K562 (cell line): ENCODE measurements around the gene ARHGAP42. TPM values are rescaled to one million over a fixed set of nuclear protein-coding genes. Genes with fewer than 3 reads are reported as not detected.
A peak's percentile ranks its signal among the peaks of the same experiment; 100 is the strongest.

Experiments used
- BRD9 ChIP-seq: fragments of 450-650 bp; IDR thresholded peaks from 2 replicates; pipeline ENCODE4 v1.6.1; 2018; ENCODE audit warnings: low read depth; ENCODE audit not compliant: partially characterized antibody
- E2F8 ChIP-seq: fragments of 450-650 bp; IDR thresholded peaks from 2 replicates; pipeline ENCODE4 v1.7.1; 2018; ENCODE audit warnings: mild to moderate bottlenecking, low read depth; ENCODE audit not compliant: partially characterized antibody
- EWSR1 ChIP-seq: fragments of 450-650 bp; IDR thresholded peaks from 2 replicates; pipeline ENCODE4 v1.6.1; 2018; ENCODE audit warnings: borderline replicate concordance, mild to moderate bottlenecking, low read depth, moderate library complexity; ENCODE audit not compliant: partially characterized antibody
- GTF2E2 ChIP-seq: fragments of 200-800 bp; sonication (Bioruptor generic); IDR thresholded peaks from 2 replicates; pipeline ENCODE4 v1.6.1; 2016; ENCODE audit warnings: missing genetic modification characterization, missing compliant biosample characterization
- HEY1 ChIP-seq: fragments of 250-450 bp; sonication (Bioruptor Pico); IDR thresholded peaks from 2 replicates; pipeline ENCODE4 v1.5.0; 2020; ENCODE audit warnings: mild to moderate bottlenecking, moderate library complexity, borderline replicate concordance
- KAT8 ChIP-seq: fragments of 450-650 bp; IDR thresholded peaks from 2 replicates; pipeline ENCODE4 v1.6.1; 2016; ENCODE audit warnings: low read depth, mild to moderate bottlenecking
- KDM4B ChIP-seq, 2 experiments: fragments of 450-650 bp in 1 of 2; sonication (generic) in 1 of 2; IDR thresholded peaks; 2 replicates each; pipeline ENCODE4 v1.6.1; 2016 to 2017; ENCODE audit warnings: borderline replicate concordance in 2 of 2, antibody characterized with exemption in 1 of 2, low read depth in 1 of 2, mild to moderate bottlenecking in 1 of 2
- MEF2D ChIP-seq: conservative IDR thresholded peaks from 2 replicates; pipeline ENCODE4 v1.6.1; 2016; ENCODE audit warnings: low read depth, missing genetic modification characterization, missing compliant biosample characterization
- NBN ChIP-seq: fragments of 450-650 bp; IDR thresholded peaks from 2 replicates; pipeline ENCODE4 v1.6.1; 2016; ENCODE audit warnings: low read depth, mild to moderate bottlenecking
- NR2F6 ChIP-seq: fragments of 450-650 bp; formaldehyde crosslinking; IDR thresholded peaks from 2 replicates; pipeline ENCODE4 v1.4.0; 2020; ENCODE audit warnings: mild to moderate bottlenecking
- PCBP1 ChIP-seq: fragments of 200-400 bp; formaldehyde crosslinking; IDR thresholded peaks from 2 replicates; pipeline ENCODE4 v1.6.1; 2018; ENCODE audit warnings: mild to moderate bottlenecking, low read depth, low read length; ENCODE audit not compliant: poor library complexity, severe bottlenecking
- PCBP2 ChIP-seq: fragments of 200-400 bp; formaldehyde crosslinking; IDR thresholded peaks from 2 replicates; pipeline ENCODE4 v1.6.1; 2018; ENCODE audit warnings: low read length, low read depth, mild to moderate bottlenecking, moderate library complexity; ENCODE audit not compliant: poor library complexity, severe bottlenecking
- POU5F1 ChIP-seq: fragments of 150-350 bp; IDR thresholded peaks from 2 replicates; pipeline ENCODE4 v1.6.1; 2014; ENCODE audit warnings: borderline replicate concordance, low read length, low read depth, mild to moderate bottlenecking; ENCODE audit not compliant: partially characterized antibody
- RFX5 ChIP-seq: IDR thresholded peaks from 2 replicates; pipeline ENCODE4 v1.6.1; 2011; ENCODE audit warnings: low read depth, mild to moderate bottlenecking, improper control_type of control experiment, low read length
- SREBF2 ChIP-seq: sonication (generic); formaldehyde crosslinking; IDR thresholded peaks from 2 replicates; pipeline ENCODE4 v1.4.0; 2020; ENCODE audit warnings: mild to moderate bottlenecking, missing genetic modification reagents
- TFAM ChIP-seq: fragments of 250-450 bp; sonication (Bioruptor Pico); conservative IDR thresholded peaks from 2 replicates; pipeline ENCODE4 v1.5.0; 2021; ENCODE audit warnings: mild to moderate bottlenecking, moderate library complexity
- ZKSCAN8 ChIP-seq: fragments of 200-800 bp; sonication (Bioruptor generic); IDR thresholded peaks from 2 replicates; pipeline ENCODE4 v1.6.1; 2016; ENCODE audit warnings: missing genetic modification characterization, missing compliant biosample characterization
- ZNF408 ChIP-seq: fragments of 250-450 bp; sonication (Bioruptor Pico); IDR thresholded peaks from 2 replicates; pipeline ENCODE4 v1.4.0; 2020; ENCODE audit warnings: low read depth, mild to moderate bottlenecking, moderate library complexity
- ZNF592 ChIP-seq: fragments of 450-650 bp; IDR thresholded peaks from 2 replicates; pipeline ENCODE4 v1.6.1; 2017; ENCODE audit warnings: antibody characterized with exemption, mild to moderate bottlenecking
- ZNF644 ChIP-seq: fragments of 200-800 bp; sonication (Bioruptor generic); IDR thresholded peaks from 2 replicates; pipeline ENCODE4 v1.6.1; 2016; ENCODE audit warnings: low read depth, missing genetic modification characterization, missing compliant biosample characterization
- ZNF717 ChIP-seq: fragments of 250-450 bp; sonication (Bioruptor Pico); IDR thresholded peaks from 2 replicates; pipeline ENCODE4 v1.5.0; 2021
- ZSCAN32 ChIP-seq: fragments of 450-650 bp; formaldehyde crosslinking; IDR thresholded peaks from 2 replicates; pipeline ENCODE4 v1.4.0; 2020; ENCODE audit warnings: mild to moderate bottlenecking, moderate library complexity
- polyA plus RNA-seq, 8 experiments: library from polyadenylated mRNA; depleted of rRNA in 4 of 8; stranded (reverse) in 5 of 8; unstranded in 3 of 8; fragments of >200 nt; fragmentation: Nextera tagmentation in 2 of 8; fragmentation: Illumina TruSeq in 1 of 8; extraction: Ambion mirVana in 2 of 8; extraction: Trizol in 1 of 8; gene quantifications; 2 replicates each; pipeline versions ENCODE4 v1.2.1 to v1.2.3, GENCODE V29; 2011 to 2014; ENCODE audit warnings: inconsistent platforms in 1 of 8, missing spikeins in 1 of 8
- total RNA-seq, 7 experiments: library from RNA; depleted of rRNA in 6 of 7; stranded (reverse); fragments of >200 nt in 6 of 7; fragmentation: Illumina TruSeq in 2 of 7; extraction: Trizol in 2 of 7; gene quantifications; 2 replicates each; pipeline versions ENCODE4 v1.2.1 to v1.2.3, GENCODE V29; 2011 to 2021; ENCODE audit warnings: low replicate concordance in 1 of 7
- TF ChIP-seq, protein P1 (sequence below): sonication (generic); formaldehyde crosslinking; IDR thresholded peaks from 2 replicates; pipeline ENCODE4 v1.9.0; 2022; ENCODE audit warnings: mild to moderate bottlenecking, missing genetic modification reagents

The ARHGAP42 gene
- total and polyA plus RNA-seq, 9 of the 15 experiments (the other 6 are each of a cell fraction or from before 2014, with no cell fraction given), result 0.95 to 6.1 (median 2.4) TPM

DNA sequence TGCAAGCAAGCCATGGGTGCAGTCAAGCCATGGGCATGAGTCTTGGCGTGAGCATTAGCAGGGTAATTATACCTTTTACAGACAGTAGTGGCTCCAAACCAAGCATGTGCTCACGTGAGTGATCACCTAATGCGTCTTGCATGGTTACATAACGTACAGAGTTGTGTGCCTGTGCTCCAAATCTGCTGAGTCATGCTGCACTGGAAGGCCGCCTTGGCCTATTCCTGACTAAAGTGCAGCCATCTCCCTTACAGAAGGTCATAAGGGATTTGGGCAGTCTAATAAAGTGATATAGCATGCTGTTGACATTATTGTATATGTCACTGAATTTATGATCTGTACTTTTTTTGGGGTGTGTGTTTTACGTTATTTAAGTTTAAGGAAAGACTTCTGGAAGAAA, 102.4 kb downstream of the ARHGAP42 start (continued):
- TF ChIP-seq E2F8, result no peak
- no peak for TF ChIP-seq ZKSCAN8 (CRISPR knock-in tag)
- TF ChIP-seq ZNF592, result peak; percentile 96
- no peak for TF ChIP-seq HEY1 (CRISPR knock-in tag)
- no peak for TF ChIP-seq ZSCAN32
- TF ChIP-seq TFAM (CRISPR knock-in tag), result no peak
- no peak for TF ChIP-seq KAT8
- TF ChIP-seq KDM4B (IDR thresholded peaks at IDR 0.05; ENCODE audit: borderline replicate concordance in 2 of 2, low read depth in 1 of 2), result no peak
- TF ChIP-seq, protein P1, sequence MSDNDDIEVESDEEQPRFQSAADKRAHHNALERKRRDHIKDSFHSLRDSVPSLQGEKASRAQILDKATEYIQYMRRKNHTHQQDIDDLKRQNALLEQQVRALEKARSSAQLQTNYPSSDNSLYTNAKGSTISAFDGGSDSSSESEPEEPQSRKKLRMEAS, result no peak
- no peak for TF ChIP-seq RFX5
- no peak for TF ChIP-seq EWSR1
- no peak for TF ChIP-seq ZNF408 (CRISPR knock-in tag)
- TF ChIP-seq MEF2D (tag), result peak; percentile 73
- TF ChIP-seq PCBP1, result no peak
- no peak for TF ChIP-seq GTF2E2 (tag)
- no peak for TF ChIP-seq NR2F6
- no peak for TF ChIP-seq PCBP2
- no peak for TF ChIP-seq SREBF2 (CRISPR knock-in tag)
- no peak for TF ChIP-seq ZNF717
- no peak for TF ChIP-seq BRD9
- no peak for TF ChIP-seq POU5F1
- TF ChIP-seq ZNF644, result peak; percentile 84
- TF ChIP-seq NBN, result no peak
